LNCaP clone FGC (cell line): ENCODE results near the gene NRP1.

Source experiments
- DNase-seq: peaks from one replicate; pipeline ENCODE4 v3.0.0-alpha.2; 2011; ENCODE audit warnings: low read depth
- H3K4me3 ChIP-seq: 2 replicates; pipeline ENCODE4 v1.5.1; 2011; ENCODE audit warnings: mild to moderate bottlenecking, low read depth, low read length, control low read depth
- CTCF ChIP-seq: IDR thresholded peaks from 2 replicates; pipeline ENCODE4 v1.5.1; 2012; ENCODE audit warnings: mild to moderate bottlenecking; ENCODE audit not compliant: control insufficient read depth, insufficient read depth; ENCODE audit errors: extremely low read depth

The NRP1 gene

GRCh38 chr10:33237736-33238624 lies 96.5 kb downstream of the NRP1 start:
- no peak overlapping the region for H3K4me3 ChIP-seq
- no peak for DNase-seq
- TF ChIP-seq CTCF, result no peak

- DNase-seq, result no peak
- TF ChIP-seq CTCF, result no peak
- no peak overlapping the region for H3K4me3 ChIP-seq
Observed at GRCh38 chr10:33236916-33237315, 97.6 kb downstream of the NRP1 start.

- H3K4me3 ChIP-seq, result no peak overlapping the region
- no peak for TF ChIP-seq CTCF
- DNase-seq, result no peak
Observed at GRCh38 chr10:33235951-33236350, 98.5 kb downstream of the NRP1 start.

- DNase-seq, result no peak
- TF ChIP-seq CTCF, result no peak
- H3K4me3 ChIP-seq, result no peak overlapping the region
Observed at GRCh38 chr10:33235251-33235884, 99.1 kb downstream of the NRP1 start.

GRCh38 chr10:33234831-33235237 lies 99.6 kb downstream of the NRP1 start:
- TF ChIP-seq CTCF, result no peak
- H3K4me3 ChIP-seq, result no peak overlapping the region
- no peak for DNase-seq

GRCh38 chr10:33233635-33234034 lies 100.8 kb downstream of the NRP1 start:
- DNase-seq, result no peak
- no peak for TF ChIP-seq CTCF
- no peak overlapping the region for H3K4me3 ChIP-seq

GRCh38 chr10:33233221-33233620 lies 101.2 kb downstream of the NRP1 start:
- no peak overlapping the region for H3K4me3 ChIP-seq
- TF ChIP-seq CTCF, result no peak
- DNase-seq, result no peak
